Kidney (tissue), 14 donors: ENCODE data around the gene DAZAP2. TPM values are rescaled to one million over a fixed set of nuclear protein-coding genes. Genes with fewer than 3 reads are reported as not detected.

ENCODE experiments used
- DNase-seq, 5 donors: peaks; one replicate each; pipeline ENCODE4 v3.0.0-alpha.2; 2013 to 2020
- FAIRE-seq: peaks from 2 replicates; lab custom pipeline; 2012; peaks lifted over from hg19 to GRCh38; lab: Jason Lieb, UNC
- H3K27ac ChIP-seq, 2 donors: one replicate each; pipeline ENCODE4 v1.7.0; 2013; ENCODE audit warnings: low read depth in 2 of 2, low read length in 2 of 2, inconsistent platforms in 1 of 2
- H3K27me3 ChIP-seq: one replicate; pipeline ENCODE4 v1.7.1; 2013; ENCODE audit warnings: low read length, inconsistent platforms; ENCODE audit not compliant: control insufficient read depth, insufficient read depth
- H3K36me3 ChIP-seq, 3 donors: one replicate each; pipeline versions ENCODE4 v1.7.0 to v1.7.1; 2013; ENCODE audit warnings: low read length in 3 of 3, control low read depth in 1 of 3, inconsistent platforms in 1 of 3; ENCODE audit not compliant: insufficient read depth in 3 of 3, control insufficient read depth in 2 of 3
- H3K4me1 ChIP-seq, 3 donors: one replicate each; pipeline versions ENCODE4 v1.7.0 to v1.7.1; 2013; ENCODE audit warnings: low read length in 3 of 3, inconsistent platforms in 1 of 3, low read depth in 1 of 3; ENCODE audit not compliant: control insufficient read depth in 2 of 3, insufficient read depth in 2 of 3
- H3K4me3 ChIP-seq, 3 donors: one replicate each; pipeline versions ENCODE4 v1.7.0 to v1.8.1; 2013; ENCODE audit warnings: low read length in 3 of 3, control low read depth in 1 of 3, inconsistent platforms in 1 of 3
- H3K9ac ChIP-seq, 3 donors: one replicate each; pipeline versions ENCODE4 v1.7.0 to v1.7.1; 2013; ENCODE audit warnings: low read length in 3 of 3, control low read depth in 1 of 3, inconsistent platforms in 1 of 3
- H3K9me3 ChIP-seq, 3 donors: one replicate each; pipeline versions ENCODE4 v1.7.0 to v1.7.1; 2013; ENCODE audit warnings: low read length in 3 of 3, control low read depth in 1 of 3, inconsistent platforms in 1 of 3; ENCODE audit not compliant: control insufficient read depth in 2 of 3, insufficient read depth in 1 of 3
- intact Hi-C: fragments of 100-400 bp; cut with DNase I; formaldehyde crosslinking; loops from one replicate; pipeline ENCODE4 v1.11.1; 2022
- polyA plus RNA-seq: library from polyadenylated mRNA; stranded (reverse); fragments of 350-450 nt; fragmentation: Illumina TruSeq; extraction: RNeasy Lipid Tissue Mini Kit (QIAGEN cat#74804); gene quantifications from one replicate; pipeline ENCODE4 v1.2.3, GENCODE V29; 2014; ENCODE audit warnings: low read depth, low replicate concordance; ENCODE audit not compliant: insufficient read depth
- total RNA-seq: library from RNA; stranded (reverse); fragmentation: NEBNext Ultra II Directional; extraction: Animal tissue kit (Norgen Biotek cat#: 25700); gene quantifications from one replicate; pipeline ENCODE4 v1.2.1, GENCODE V29; 2021
- TF ChIP-seq, protein P1 (sequence below): IDR thresholded peaks from 3 replicates; pipeline ENCODE4 v1.5.1; 2012; ENCODE audit warnings: mild to moderate bottlenecking, moderate library complexity, borderline replicate concordance; ENCODE audit not compliant: insufficient read depth; ENCODE audit errors: extremely low read depth
- donor health status: control.
- donor health status: control.
- donor health status: control.
- donor health status: control.
- donor health status: control.
- donor health status: DM: yes; HTN: yes; CAD: no.
- donor health status: Normal renal cell carcinoma (clear cell type).

Gene DAZAP2
- total and polyA plus RNA-seq, 2 donors from 2014 or later = 319 to 363 TPM

DNA sequence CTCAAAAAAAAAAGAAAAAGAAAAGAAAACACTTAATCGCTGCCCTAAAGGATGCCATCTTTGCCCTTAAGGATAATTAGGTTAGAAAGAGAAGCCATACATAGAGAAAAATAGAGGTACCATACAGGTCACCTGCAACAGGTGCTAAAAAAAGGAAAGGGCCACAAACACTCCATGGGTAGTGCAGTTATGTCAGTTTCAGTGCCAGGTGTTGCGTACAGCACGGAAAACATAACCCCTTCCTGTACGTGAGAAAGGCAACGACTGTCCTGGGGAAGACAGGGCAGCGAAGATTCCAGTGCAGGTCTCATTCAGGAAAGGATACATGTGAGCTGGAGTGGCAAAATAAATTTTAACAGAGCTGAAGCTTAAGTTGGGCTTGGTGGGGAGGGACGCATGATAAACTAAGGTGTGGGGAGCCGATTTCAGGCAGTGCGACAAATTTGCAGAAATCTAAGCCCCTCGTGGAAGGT, 553 bp upstream of the DAZAP2 start:
- intact Hi-C loops = no loop called here
- TF ChIP-seq, protein P1, sequence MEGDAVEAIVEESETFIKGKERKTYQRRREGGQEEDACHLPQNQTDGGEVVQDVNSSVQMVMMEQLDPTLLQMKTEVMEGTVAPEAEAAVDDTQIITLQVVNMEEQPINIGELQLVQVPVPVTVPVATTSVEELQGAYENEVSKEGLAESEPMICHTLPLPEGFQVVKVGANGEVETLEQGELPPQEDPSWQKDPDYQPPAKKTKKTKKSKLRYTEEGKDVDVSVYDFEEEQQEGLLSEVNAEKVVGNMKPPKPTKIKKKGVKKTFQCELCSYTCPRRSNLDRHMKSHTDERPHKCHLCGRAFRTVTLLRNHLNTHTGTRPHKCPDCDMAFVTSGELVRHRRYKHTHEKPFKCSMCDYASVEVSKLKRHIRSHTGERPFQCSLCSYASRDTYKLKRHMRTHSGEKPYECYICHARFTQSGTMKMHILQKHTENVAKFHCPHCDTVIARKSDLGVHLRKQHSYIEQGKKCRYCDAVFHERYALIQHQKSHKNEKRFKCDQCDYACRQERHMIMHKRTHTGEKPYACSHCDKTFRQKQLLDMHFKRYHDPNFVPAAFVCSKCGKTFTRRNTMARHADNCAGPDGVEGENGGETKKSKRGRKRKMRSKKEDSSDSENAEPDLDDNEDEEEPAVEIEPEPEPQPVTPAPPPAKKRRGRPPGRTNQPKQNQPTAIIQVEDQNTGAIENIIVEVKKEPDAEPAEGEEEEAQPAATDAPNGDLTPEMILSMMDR = no peak
- Histone ChIP-seq H3K27ac (peak overlapping the region; percentile 85 to 100), H3K36me3 (peaks cover 4 to 25% (median 19%) of the 10 kb centered on the region in 3 donors), H3K4me1 (peaks cover 0 to 20% (median 5%) of the 10 kb centered on the region in 3 donors), H3K9ac (peak overlapping the region; percentile 35 to 100 (median 96)), H3K27me3 (no peaks in the 10 kb centered on the region), H3K9me3 (no peaks in the 10 kb centered on the region), H3K4me3 (peak overlapping the region; percentile 94 to 100 (median 98))
- no peak for DNase-seq
- FAIRE-seq = no peak

DNA sequence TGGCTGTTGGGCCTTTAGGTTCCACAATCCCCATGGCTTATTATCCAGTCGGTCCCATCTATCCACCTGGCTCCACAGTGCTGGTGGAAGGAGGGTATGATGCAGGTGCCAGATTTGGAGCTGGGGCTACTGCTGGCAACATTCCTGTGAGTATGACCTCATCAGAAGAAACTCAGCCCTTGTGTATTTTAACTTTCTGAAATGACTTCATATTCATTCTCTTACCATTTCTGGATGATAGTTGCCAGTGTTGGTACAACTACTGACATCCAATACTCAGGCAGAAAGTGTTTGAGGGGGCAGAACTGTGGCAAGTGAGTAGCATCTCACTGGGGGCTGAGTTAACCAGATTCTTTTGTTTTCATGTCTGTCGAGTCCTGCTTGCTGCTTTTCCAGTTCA, 2.3 kb downstream of the DAZAP2 start:
- H3K27ac ChIP-seq = no peak overlapping the region
- TF ChIP-seq, protein P1 = no peak
- no peaks in the 10 kb centered on the region for H3K9me3 ChIP-seq
- FAIRE-seq (no peak), DNase-seq (no peak)
- H3K9ac ChIP-seq = no peak overlapping the region
- H3K36me3 ChIP-seq = peaks cover 4 to 38% (median 23%) of the 10 kb centered on the region in 3 donors
- H3K4me3 ChIP-seq = no peak overlapping the region
- no peaks in the 10 kb centered on the region for H3K27me3 ChIP-seq
- intact Hi-C loops = no loop called here
- peaks cover 0 to 27% (median 8%) of the 10 kb centered on the region in 3 donors for H3K4me1 ChIP-seq

DNA sequence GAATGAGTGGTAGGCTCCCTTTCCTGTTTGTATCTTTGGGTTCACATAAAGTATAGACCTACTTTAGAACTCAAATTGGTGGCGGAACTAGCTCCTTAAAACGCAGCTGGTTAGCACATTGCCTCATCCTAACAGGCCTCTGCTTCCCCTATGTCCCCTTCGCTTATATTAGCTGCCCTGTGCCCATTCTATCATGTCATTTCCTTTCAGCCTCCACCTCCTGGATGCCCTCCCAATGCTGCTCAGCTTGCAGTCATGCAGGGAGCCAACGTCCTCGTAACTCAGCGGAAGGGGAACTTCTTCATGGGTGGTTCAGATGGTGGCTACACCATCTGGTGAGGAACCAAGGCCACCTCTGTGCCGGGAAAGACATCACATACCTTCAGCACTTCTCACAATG, 3.5 kb downstream of the DAZAP2 start:
- no peak overlapping the region for H3K27ac ChIP-seq
- intact Hi-C loops = no loop called here
- TF ChIP-seq, protein P1 = no peak
- H3K9ac ChIP-seq = no peak overlapping the region
- H3K27me3 ChIP-seq = no peaks in the 10 kb centered on the region
- FAIRE-seq (no peak), DNase-seq (no peak)
- H3K36me3 ChIP-seq = peaks cover 4 to 41% (median 23%) of the 10 kb centered on the region in 3 donors
- H3K4me3 ChIP-seq = no peak overlapping the region
- H3K9me3 ChIP-seq = no peaks in the 10 kb centered on the region
- H3K4me1 ChIP-seq = peaks cover 3 to 32% (median 12%) of the 10 kb centered on the region in 3 donors

DNA sequence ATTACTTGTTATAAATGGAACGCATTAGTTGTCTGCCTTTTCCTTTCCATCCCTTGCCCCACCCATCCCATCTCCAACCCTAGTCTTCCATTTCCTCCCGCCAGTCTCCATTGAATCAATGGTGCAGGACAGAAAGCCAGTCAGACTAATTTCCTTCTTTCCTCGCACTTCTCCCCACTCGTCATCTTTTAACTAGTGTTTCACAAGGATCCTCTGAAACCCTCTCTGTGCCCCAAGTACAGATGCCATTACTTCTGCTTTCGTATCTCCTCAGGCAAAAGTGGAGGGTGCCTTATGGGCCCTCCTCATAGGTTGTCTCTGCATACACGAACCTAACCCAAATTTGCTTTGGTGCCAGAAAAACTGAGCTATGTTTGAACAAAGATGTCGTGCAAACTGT, 4.2 kb downstream of the DAZAP2 start:
- H3K27ac ChIP-seq = no peak overlapping the region
- intact Hi-C loops = no loop called here
- TF ChIP-seq, protein P1 = no peak
- H3K9ac ChIP-seq = no peak overlapping the region
- H3K36me3 ChIP-seq = peaks cover 4 to 41% (median 23%) of the 10 kb centered on the region in 3 donors
- peaks cover 3 to 36% (median 12%) of the 10 kb centered on the region in 3 donors for H3K4me1 ChIP-seq
- no peaks in the 10 kb centered on the region for H3K9me3 ChIP-seq
- H3K27me3 ChIP-seq = no peaks in the 10 kb centered on the region
- H3K4me3 ChIP-seq = no peak overlapping the region
- DNase-seq = no peak
- no peak for FAIRE-seq
